Pancreas (tissue), 10 donors: ENCODE measurements around the gene MPND. TPM values are rescaled to one million over a fixed set of nuclear protein-coding genes. Genes with fewer than 3 reads are reported as not detected.

Experiments used
- ATAC-seq, 4 donors: fragments of 200-7000 bp; cut with Tn5 transposase; one replicate each; pipeline versions ENCODE4 v1.8.0 to v1.9.1; 2020; ENCODE audit warnings: mild to moderate bottlenecking in 4 of 4, moderate library complexity in 4 of 4
- DNase-seq, 6 donors: peaks; one replicate each; pipeline ENCODE4 v3.0.0-alpha.2; 2020
- FAIRE-seq: peaks from 2 replicates; lab custom pipeline; 2012; peaks lifted over from hg19 to GRCh38; lab: Jason Lieb, UNC
- H3K27ac ChIP-seq, 4 donors: fragments of 200-600 bp; sonication (generic); 1 replicate in 3 of 4; 2 replicates in 1 of 4; pipeline versions ENCODE4 v1.5.0 to v1.8.0; 2020
- H3K27me3 ChIP-seq, 4 donors: fragments of 200-600 bp; one replicate each; pipeline ENCODE4 v1.8.0; 2021
- H3K36me3 ChIP-seq, 3 donors: fragments of 200-600 bp; sonication (generic) in 1 of 3; one replicate each; pipeline versions ENCODE4 v1.5.0 to v1.8.0; 2020 to 2021
- H3K4me1 ChIP-seq, 3 donors: fragments of 200-600 bp; one replicate each; pipeline ENCODE4 v1.8.0; 2021
- H3K4me3 ChIP-seq, 4 donors: fragments of 200-600 bp; sonication (generic) in 2 of 4; one replicate each; pipeline versions ENCODE4 v1.5.0 to v1.8.0; 2020 to 2021
- H3K9me3 ChIP-seq, 4 donors: fragments of 200-600 bp; one replicate each; pipeline ENCODE4 v1.8.0; 2021
- WGBS, 2 donors: extraction: QIAGEN DNeasy Blood & Tissue Kit; methylation state at CpG; one replicate each; pipeline ENCODE4 v1.1.7; 2013; 5-methylcytosine and 5-hydroxymethylcytosine counted together
- intact Hi-C, 3 donors: fragments of 100-400 bp; cut with DNase I; formaldehyde crosslinking; loops; one replicate each; pipeline versions ENCODE4 v1.11.1 to v1.14.2; 2022
- polyA plus RNA-seq, 2 donors: library from polyadenylated mRNA; stranded (reverse); fragments of 200-250 nt; gene quantifications; one replicate each; pipeline ENCODE4 v1.2.3, GENCODE V29; 2013
- total RNA-seq, 6 donors: library from RNA; stranded (reverse); fragmentation: NEBNext Ultra II Directional in 4 of 6; extraction: Animal tissue kit (Norgen Biotek cat#: 25700) in 4 of 6; gene quantifications; one replicate each; pipeline versions ENCODE4 v1.2.1 to v1.2.4, GENCODE V29; 2021 to 2023
- TF ChIP-seq, protein P1 (sequence below), 4 donors: fragments of 200-600 bp; sonication (generic) in 3 of 4; IDR thresholded peaks; one replicate each; pipeline versions ENCODE4 v1.5.0 to v1.8.0; 2021; ENCODE audit warnings: antibody characterized with exemption in 4 of 4
- donor health status: healthy with polysubstance abuse.
- donor health status: DM: no; HTN: no; CAD: no; lungs with moderate emphysema.
- donor health status: DM: no; HTN: no; CAD: no.
- donor health status: control.
- donor health status: control.
- donor health status: Bipolar disorder and iron deficiency.
- donor health status: DM: yes; HTN: yes; CAD: no.
- donor health status: DM: no; HTN: no; CAD: no.
- donor health status: DM: no; HTN: no; CAD: no.
- donor health status: DM: yes; HTN: yes; CAD: no.

MPND gene
- total and polyA plus RNA-seq, 8 donors: 11.8 to 20.0 (median 16.2) TPM

DNA sequence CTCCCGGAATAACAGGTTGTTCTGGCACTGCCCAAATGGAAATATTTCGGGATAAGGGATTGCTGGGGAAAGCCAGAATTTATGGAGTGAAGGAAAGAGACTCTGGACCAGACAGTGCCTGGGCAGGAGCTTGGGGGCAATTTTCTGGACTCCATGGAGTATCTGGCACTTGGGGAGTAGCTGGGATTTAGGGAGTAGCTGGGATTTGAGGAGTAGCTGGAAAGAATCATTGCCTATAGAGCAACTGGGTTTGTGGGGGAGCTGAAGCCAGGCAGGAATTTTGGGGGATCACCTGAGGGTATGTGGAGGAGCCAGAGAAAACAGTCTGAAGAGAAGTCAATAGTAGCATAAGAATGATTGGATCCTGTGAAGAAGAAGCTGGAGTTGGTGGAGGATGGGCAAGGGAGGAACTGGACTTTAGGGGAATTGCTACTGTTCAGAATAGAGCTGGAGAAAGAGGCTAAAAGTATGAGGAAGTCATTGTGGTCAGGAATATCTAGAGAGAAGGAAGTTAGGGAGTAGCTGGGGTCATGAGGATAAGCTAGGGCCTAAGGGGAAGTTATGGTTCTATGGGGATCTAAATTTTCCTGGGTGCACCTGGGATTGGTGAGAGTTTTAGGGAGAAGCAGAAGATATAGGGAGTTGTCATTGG is 24.2 kb upstream of the MPND start:
- intact Hi-C loops: no loop called here
- Histone ChIP-seq H3K27me3 (no peaks in the 10 kb centered on the region), H3K27ac (no peak overlapping the region), H3K4me3 (no peak overlapping the region), H3K36me3 (no peaks in the 10 kb centered on the region), H3K9me3 (no peaks in the 10 kb centered on the region), H3K4me1 (no peaks in the 10 kb centered on the region)
- ATAC-seq (no peak), DNase-seq (no peak), FAIRE-seq (no peak)
- TF ChIP-seq, protein P1, sequence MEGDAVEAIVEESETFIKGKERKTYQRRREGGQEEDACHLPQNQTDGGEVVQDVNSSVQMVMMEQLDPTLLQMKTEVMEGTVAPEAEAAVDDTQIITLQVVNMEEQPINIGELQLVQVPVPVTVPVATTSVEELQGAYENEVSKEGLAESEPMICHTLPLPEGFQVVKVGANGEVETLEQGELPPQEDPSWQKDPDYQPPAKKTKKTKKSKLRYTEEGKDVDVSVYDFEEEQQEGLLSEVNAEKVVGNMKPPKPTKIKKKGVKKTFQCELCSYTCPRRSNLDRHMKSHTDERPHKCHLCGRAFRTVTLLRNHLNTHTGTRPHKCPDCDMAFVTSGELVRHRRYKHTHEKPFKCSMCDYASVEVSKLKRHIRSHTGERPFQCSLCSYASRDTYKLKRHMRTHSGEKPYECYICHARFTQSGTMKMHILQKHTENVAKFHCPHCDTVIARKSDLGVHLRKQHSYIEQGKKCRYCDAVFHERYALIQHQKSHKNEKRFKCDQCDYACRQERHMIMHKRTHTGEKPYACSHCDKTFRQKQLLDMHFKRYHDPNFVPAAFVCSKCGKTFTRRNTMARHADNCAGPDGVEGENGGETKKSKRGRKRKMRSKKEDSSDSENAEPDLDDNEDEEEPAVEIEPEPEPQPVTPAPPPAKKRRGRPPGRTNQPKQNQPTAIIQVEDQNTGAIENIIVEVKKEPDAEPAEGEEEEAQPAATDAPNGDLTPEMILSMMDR (IDR thresholded peaks at IDR 0.05): no peak
- WGBS, 2 donors: 76 to 93% methylated on average over 2 of the region's 2 CpGs

DNA sequence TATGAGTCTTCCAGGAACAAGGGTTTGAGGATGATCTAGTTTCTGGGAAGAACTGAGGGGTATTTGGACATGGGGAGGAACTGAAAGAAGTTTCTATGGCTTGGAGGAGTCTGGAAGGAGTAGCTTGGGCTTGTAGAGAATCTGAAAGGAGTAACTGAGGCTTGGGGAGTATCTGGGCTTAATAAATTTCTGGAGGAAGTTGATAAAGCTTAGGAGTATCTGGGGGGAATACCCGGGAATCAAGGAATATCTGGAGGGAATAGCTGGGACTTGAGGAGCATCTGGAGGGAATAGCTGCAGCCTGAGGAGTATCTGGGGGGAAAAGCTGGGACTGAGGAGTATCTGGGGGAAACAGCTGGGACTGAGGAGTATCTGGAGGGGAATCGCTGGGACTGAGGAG is 22.9 kb upstream of the MPND start:
- no peak for ATAC-seq
- no peaks in the 10 kb centered on the region for H3K36me3 ChIP-seq
- intact Hi-C loops: no loop called here
- H3K4me3 ChIP-seq: no peak overlapping the region
- TF ChIP-seq, protein P1 (IDR thresholded peaks at IDR 0.05): no peak
- H3K27ac ChIP-seq: no peak overlapping the region
- H3K4me1 ChIP-seq: no peaks in the 10 kb centered on the region
- no peaks in the 10 kb centered on the region for H3K9me3 ChIP-seq
- FAIRE-seq: no peak
- no peaks in the 10 kb centered on the region for H3K27me3 ChIP-seq
- DNase-seq: no peak
- WGBS, 2 donors: 93 to 94% methylated on average over 2 of the region's 2 CpGs

DNA sequence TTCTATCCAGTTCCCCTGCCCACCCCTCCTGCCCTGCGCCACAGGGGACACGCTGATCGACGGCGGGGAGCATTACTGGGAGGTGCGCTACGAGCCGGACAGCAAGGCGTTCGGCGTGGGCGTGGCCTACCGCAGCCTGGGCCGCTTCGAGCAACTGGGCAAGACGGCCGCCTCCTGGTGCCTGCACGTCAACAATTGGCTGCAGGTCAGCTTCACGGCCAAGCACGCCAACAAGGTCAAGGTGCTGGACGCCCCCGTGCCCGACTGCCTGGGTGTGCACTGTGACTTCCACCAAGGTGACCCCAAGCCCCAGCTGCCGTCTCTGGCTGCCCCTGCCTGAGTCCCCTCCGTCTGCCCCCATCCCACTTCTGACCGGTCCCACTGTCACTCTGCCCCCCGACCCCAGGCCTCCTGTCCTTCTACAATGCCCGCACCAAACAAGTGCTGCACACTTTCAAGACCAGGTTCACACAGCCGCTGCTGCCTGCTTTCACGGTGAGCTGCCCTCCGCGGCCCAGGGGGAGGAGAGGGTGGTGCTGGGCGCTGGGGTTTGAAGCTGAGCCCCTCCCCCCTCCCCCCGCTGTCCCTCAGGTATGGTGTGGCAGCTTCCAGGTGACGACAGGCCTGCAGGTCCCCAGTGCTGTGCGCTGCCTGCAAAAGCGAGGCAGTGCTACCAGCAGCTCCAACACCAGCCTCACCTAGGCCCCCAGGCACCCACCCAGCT is 20.3 kb upstream of the MPND start:
- no peak overlapping the region for H3K4me3 ChIP-seq
- H3K4me1 ChIP-seq: no peaks in the 10 kb centered on the region
- FAIRE-seq: no peak
- H3K36me3 ChIP-seq: no peaks in the 10 kb centered on the region
- WGBS, 2 donors: 45 to 60% methylated on average over 36 to 37 of the region's 37 CpGs
- no peaks in the 10 kb centered on the region for H3K27me3 ChIP-seq
- DNase-seq: peak in 3 of 6 donors; percentile 30 to 86 (median 56)
- peak in 2 of 4 donors; percentile 29 for ATAC-seq
- intact Hi-C loops: no loop called here
- no peaks in the 10 kb centered on the region for H3K9me3 ChIP-seq
- TF ChIP-seq, protein P1 (IDR thresholded peaks at IDR 0.05): no peak
- H3K27ac ChIP-seq: no peak overlapping the region

DNA sequence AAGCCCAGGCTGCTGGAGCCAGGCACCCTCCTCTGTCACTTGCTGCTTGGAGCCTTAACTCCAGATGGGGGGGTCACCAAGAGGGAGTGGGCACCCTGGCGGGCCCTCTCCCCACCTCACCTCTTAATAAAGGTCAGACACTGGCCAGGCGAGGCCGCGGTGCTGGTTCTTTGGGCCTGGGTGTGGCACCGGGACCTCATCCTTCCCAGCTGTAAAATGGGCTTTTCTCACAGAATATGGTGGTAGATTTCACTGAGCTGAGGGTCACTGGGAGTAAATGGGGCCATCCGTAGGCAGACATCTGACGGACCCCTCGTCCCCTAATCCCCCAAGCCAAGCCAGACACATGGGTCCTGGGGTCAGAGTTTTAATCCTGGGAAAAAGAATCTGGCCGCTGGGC is 19.7 kb upstream of the MPND start:
- no peak for DNase-seq
- no peak overlapping the region for H3K4me3 ChIP-seq
- H3K9me3 ChIP-seq: no peaks in the 10 kb centered on the region
- H3K27ac ChIP-seq: no peak overlapping the region
- H3K27me3 ChIP-seq: no peaks in the 10 kb centered on the region
- no peak for ATAC-seq
- 91 to 95% methylated on average over 9 of the region's 9 CpGs for WGBS, 2 donors
- no peaks in the 10 kb centered on the region for H3K36me3 ChIP-seq
- H3K4me1 ChIP-seq: no peaks in the 10 kb centered on the region
- no peak for FAIRE-seq
- intact Hi-C loops: no loop called here
- TF ChIP-seq, protein P1 (IDR thresholded peaks at IDR 0.05): no peak

DNA sequence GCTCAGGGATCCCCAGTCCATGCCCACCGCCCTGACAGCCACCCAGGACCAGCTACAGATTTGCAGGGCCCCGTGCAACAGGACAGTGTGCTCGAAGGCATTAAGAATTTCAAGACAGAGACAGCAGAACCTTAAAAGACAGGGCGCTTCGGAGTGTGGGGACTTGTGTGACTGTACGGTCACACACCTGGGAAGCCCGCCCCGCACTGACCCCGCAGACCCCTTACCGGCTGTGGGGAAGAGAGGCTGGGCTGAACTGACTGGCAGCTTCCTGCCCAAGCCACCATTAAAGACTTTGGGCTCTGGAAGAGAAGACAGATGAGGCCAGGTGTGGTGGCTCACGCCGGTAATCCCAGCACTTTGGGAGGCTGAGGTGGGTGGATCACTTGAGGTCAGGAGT is 19.1 kb upstream of the MPND start:
- Histone ChIP-seq H3K36me3 (no peaks in the 10 kb centered on the region), H3K27me3 (no peaks in the 10 kb centered on the region), H3K4me1 (no peaks in the 10 kb centered on the region), H3K27ac (no peak overlapping the region), H3K4me3 (no peak overlapping the region), H3K9me3 (no peaks in the 10 kb centered on the region)
- DNase-seq: no peak
- 88 to 93% methylated on average over 12 of the region's 12 CpGs for WGBS, 2 donors
- TF ChIP-seq, protein P1 (IDR thresholded peaks at IDR 0.05): no peak
- FAIRE-seq: no peak
- ATAC-seq: no peak
- intact Hi-C loops: no loop called here
